ENCODE data around the gene PRDX5. TPM values are rescaled to one million over a fixed set of nuclear protein-coding genes. Genes with fewer than 3 reads are reported as not detected.
A peak's percentile ranks its signal among the peaks of the same experiment; 100 is the strongest.

The PRDX5 gene
- total and polyA plus RNA-seq, 9 of the 15 experiments (the other 6 are each of a cell fraction or from before 2014, with no cell fraction given): 40.8 to 327 (median 204) TPM

- BruUV-seq (replicated peaks): no TSS peak
- POLR2A ChIA-PET: interaction anchor here (0.6 to 3.0 kb wide), 9 partner anchors 9 to 172 kb away, joined by 3 to 20 read pairs (median 4); partner anchors contain the start of genes PRDX5 and TRMT112
- Histone ChIP-seq H3K4me3 (no peak overlapping the region; the same call in 1 of the 2 replicates), H2AFZ (ENCODE audit: low read depth, low read length) (peak overlapping the region; percentile 63), H3K9me3 (replicated peaks; ENCODE audit: control insufficient read depth, insufficient read depth, low read depth, low read length) (no peaks in the 10 kb centered on the region), H3K27ac (ENCODE audit: extremely low read depth, low read depth, low read length) (peak overlapping the region; percentile 56), H4K20me1 (replicated peaks; ENCODE audit: control insufficient read depth, insufficient read depth, low read length) (no peaks in the 10 kb centered on the region), H3K9ac (ENCODE audit: insufficient read depth in 1 of 2, low read depth in 2 of 2, low read length in 2 of 2) (peak overlapping the region; percentile 88 to 97), H3K4me2 (ENCODE audit: insufficient read depth, low read length) (peak overlapping the region; percentile 64), H3K9me1 (ENCODE audit: control insufficient read depth, insufficient read depth, low read length) (peaks cover 3% of the 10 kb centered on the region), H3K27me3 (ENCODE audit: control insufficient read depth in 2 of 2, insufficient read depth in 2 of 2, low read length in 2 of 2) (no peaks in the 10 kb centered on the region), H3K36me3 (ENCODE audit: control insufficient read depth, insufficient read depth, low read length) (peaks cover 21% of the 10 kb centered on the region; the same call in 2 of the 3 replicates), H3K79me2 (ENCODE audit: control insufficient read depth, insufficient read depth, low read length) (peaks cover 24% of the 10 kb centered on the region), H3K4me1 (replicated peaks in 1 of 2; ENCODE audit: control insufficient read depth in 2 of 2, insufficient read depth in 2 of 2, low read length in 2 of 2) (peaks cover 34 to 86% of the 10 kb centered on the region in 2 experiments)
- in situ Hi-C loops (cut with MboI) (loop anchor here (5.0 kb wide), 1 partner anchor 301 kb away; no protein-coding TSS in a partner anchor), intact Hi-C loops (cut with micrococcal nuclease) (loop anchor here (5.0 kb wide), 7 partner anchors 51 to 291 kb away; partner anchors contain the start of genes FERMT3 and STIP1)
- 43% methylated on average over 24 of the region's 25 CpGs for WGBS (ENCODE audit: insufficient coverage, low coverage, missing lambda C conversion rate)
- FAIRE-seq (peak; percentile 97), ATAC-seq (peak; percentile 78), DNase-seq (ENCODE audit: extremely low read depth in 1 of 4, low spot score in 3 of 4) (peak; percentile 78 to 94 (median 84))
- CTCF ChIA-PET (ENCODE audit: low intra/inter-chr PET ratio): interaction anchor here (1.4 kb wide), 1 partner anchor 14 kb away, joined by 4 read pairs; no protein-coding TSS in a partner anchor
- TF ChIP-seq ETV5 (CRISPR knock-in tag; IDR thresholded peaks at IDR 0.05; ENCODE audit: low read depth) (no peak), JUN (IDR thresholded peaks at IDR 0.05; ENCODE audit: borderline replicate concordance, low read depth, low read length) (0 out of 2 replicates have a peak, but pooled peaks have one; percentile 16), JUN (CRISPR knock-in tag; IDR thresholded peaks at IDR 0.05; ENCODE audit: borderline replicate concordance) (no peak), PPARD (CRISPR knock-in tag; IDR thresholded peaks at IDR 0.05) (no peak), HNRNPLL (IDR thresholded peaks at IDR 0.05; ENCODE audit: low read depth, low read length, poor library complexity, severe bottlenecking) (no peak), DPF2 (IDR thresholded peaks at IDR 0.05) (0 out of 2 replicates have a peak, but pooled peaks have one; percentile 36), ZNF75A (CRISPR knock-in tag; IDR thresholded peaks at IDR 0.05) (no peak), RBM15 (IDR thresholded peaks at IDR 0.05; ENCODE audit: insufficient read depth, low read length) (no peak), ZEB2 (IDR thresholded peaks at IDR 0.05) (0 out of 2 replicates have a peak, but pooled peaks have one; percentile 41), ZC3H8 (IDR thresholded peaks at IDR 0.05) (no peak; the same call in 1 of the 2 replicates), SMC3 (conservative IDR thresholded peaks at IDR 0.05; ENCODE audit: insufficient read depth, low read depth, low read length) (peak; percentile 59), NBN (IDR thresholded peaks at IDR 0.05; ENCODE audit: low read depth) (0 out of 2 replicates have a peak, but pooled peaks have one; percentile 48), ZNF551 (CRISPR knock-in tag; IDR thresholded peaks at IDR 0.05) (no peak), GTF2A2 (tag; IDR thresholded peaks at IDR 0.05) (no peak), BRD9 (IDR thresholded peaks at IDR 0.05; ENCODE audit: low read depth, partially characterized antibody) (peak; percentile 89), ZBTB8A (IDR thresholded peaks at IDR 0.05; ENCODE audit: partially characterized antibody) (no peak), CC2D1A (IDR thresholded peaks at IDR 0.05) (peak; percentile 73; the same call in 1 of the 2 replicates)
- TF ChIP-seq, protein P1, sequence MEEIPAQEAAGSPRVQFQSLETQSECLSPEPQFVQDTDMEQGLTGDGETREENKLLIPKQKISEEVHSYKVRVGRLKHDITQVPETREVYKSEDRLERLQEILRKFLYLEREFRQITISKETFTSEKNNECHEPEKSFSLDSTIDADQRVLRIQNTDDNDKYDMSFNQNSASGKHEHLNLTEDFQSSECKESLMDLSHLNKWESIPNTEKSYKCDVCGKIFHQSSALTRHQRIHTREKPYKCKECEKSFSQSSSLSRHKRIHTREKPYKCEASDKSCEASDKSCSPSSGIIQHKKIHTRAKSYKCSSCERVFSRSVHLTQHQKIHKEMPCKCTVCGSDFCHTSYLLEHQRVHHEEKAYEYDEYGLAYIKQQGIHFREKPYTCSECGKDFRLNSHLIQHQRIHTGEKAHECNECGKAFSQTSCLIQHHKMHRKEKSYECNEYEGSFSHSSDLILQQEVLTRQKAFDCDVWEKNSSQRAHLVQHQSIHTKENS (CRISPR knock-in tag; IDR thresholded peaks at IDR 0.05): no peak
- TF ChIP-seq, protein P2, sequence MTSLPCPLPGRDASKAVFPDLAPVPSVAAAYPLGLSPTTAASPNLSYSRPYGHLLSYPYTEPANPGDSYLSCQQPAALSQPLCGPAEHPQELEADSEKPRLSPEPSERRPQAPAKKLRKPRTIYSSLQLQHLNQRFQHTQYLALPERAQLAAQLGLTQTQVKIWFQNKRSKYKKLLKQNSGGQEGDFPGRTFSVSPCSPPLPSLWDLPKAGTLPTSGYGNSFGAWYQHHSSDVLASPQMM (CRISPR knock-in tag; IDR thresholded peaks at IDR 0.05): no peak
- TF ChIP-seq, protein P3, sequence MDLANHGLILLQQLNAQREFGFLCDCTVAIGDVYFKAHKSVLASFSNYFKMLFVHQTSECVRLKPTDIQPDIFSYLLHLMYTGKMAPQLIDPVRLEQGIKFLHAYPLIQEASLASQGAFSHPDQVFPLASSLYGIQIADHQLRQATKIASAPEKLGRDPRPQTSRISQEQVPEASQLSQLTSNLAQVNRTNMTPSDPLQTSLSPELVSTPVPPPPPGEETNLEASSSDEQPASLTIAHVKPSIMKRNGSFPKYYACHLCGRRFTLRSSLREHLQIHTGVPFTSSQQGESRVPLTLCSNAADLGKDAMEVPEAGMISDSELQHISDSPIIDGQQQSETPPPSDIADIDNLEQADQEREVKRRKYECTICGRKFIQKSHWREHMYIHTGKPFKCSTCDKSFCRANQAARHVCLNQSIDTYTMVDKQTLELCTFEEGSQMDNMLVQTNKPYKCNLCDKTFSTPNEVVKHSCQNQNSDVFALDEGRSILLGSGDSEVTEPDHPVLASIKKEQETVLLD (IDR thresholded peaks at IDR 0.05): no peak
These were observed 38.8 kb downstream of the PRDX5 start for GRCh38 chr11:64356498-64357411.
